ENCODE measurements around the gene NPHP4.

Gene NPHP4

GRCh38 chr1:5999711-6000443, 7.7 kb upstream of the NPHP4 start:
- no peak overlapping the region for H3K4me3 Mint-ChIP-seq

DNA sequence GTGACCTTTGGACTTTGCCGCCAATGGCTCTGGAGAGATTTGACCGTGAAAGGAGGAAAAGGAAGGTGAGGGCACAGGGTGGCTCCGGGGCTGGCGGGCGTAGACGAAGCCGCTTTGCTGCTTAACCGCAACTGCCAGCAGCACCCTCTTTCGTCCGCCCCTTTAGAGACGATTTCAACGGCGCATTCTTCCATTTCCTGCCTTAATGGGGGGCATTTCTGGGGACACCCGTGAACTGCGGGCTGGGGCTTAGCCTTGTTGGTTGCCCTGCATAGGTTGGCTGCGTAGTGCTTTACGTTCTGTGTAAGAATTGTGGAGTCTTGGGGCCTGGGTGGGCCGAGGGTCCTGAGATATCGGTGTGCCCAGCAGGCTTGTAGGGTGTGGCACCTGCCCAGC, 6.7 kb upstream of the NPHP4 start:
- Mint-ChIP-seq H3K27me3 (ENCODE audit: low read depth) (peaks cover 16% of the 10 kb centered on the region), H3K27ac (no peak overlapping the region), H3K9me3 (no peaks in the 10 kb centered on the region), H3K36me3 (ENCODE audit: low read depth) (no peaks in the 10 kb centered on the region), H3K4me3 (no peak overlapping the region), H3K4me1 (peaks cover 13% of the 10 kb centered on the region)
- TF ChIP-seq CTCF (IDR thresholded peaks at IDR 0.05; ENCODE audit: unreplicated experiment in 3 of 3): no peak

More at GRCh38 chr1:5999711-6000443, 7.7 kb upstream of the NPHP4 start:
- Mint-ChIP-seq H3K27ac (no peak overlapping the region), H3K9me3 (no peaks in the 10 kb centered on the region), H3K4me1 (peaks cover 21% of the 10 kb centered on the region), H3K36me3 (ENCODE audit: low read depth) (no peaks in the 10 kb centered on the region), H3K27me3 (ENCODE audit: low read depth) (peaks cover 13% of the 10 kb centered on the region)
- no peak for TF ChIP-seq CTCF (IDR thresholded peaks at IDR 0.05; ENCODE audit: unreplicated experiment in 3 of 3)

GRCh38 chr1:5998051-5998905, 6.1 kb upstream of the NPHP4 start:
- no peaks in the 10 kb centered on the region for H3K36me3 Mint-ChIP-seq (ENCODE audit: low read depth)
- peaks cover 22% of the 10 kb centered on the region for H3K27me3 Mint-ChIP-seq (ENCODE audit: low read depth)
- H3K4me3 Mint-ChIP-seq: no peak overlapping the region
- no peak for TF ChIP-seq CTCF (IDR thresholded peaks at IDR 0.05; ENCODE audit: unreplicated experiment in 3 of 3)
- H3K27ac Mint-ChIP-seq: no peak overlapping the region
- no peaks in the 10 kb centered on the region for H3K9me3 Mint-ChIP-seq
- peaks cover 11% of the 10 kb centered on the region for H3K4me1 Mint-ChIP-seq

DNA sequence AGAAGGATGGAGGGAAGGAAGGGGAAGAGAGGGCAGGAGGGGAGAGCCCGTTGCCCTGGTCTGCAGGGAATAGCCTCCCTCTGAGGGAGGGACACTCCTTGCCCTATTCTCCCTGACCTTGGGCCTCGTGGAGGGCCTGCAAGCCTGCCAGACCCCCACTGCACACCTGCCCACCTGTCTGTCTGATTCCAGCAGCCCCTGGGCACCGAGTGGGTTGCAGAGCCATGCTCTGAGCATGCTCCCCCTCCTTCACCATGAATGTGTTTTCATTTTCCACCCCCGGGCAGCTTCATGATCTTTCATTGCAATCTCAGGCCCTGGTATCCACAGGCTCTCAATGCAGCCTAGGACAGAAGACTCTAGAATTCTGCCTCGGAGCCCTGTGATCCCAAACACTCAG, 5.1 kb upstream of the NPHP4 start:
- Mint-ChIP-seq H3K4me1 (peaks cover 8% of the 10 kb centered on the region), H3K27ac (no peak overlapping the region), H3K27me3 (ENCODE audit: low read depth) (peaks cover 25% of the 10 kb centered on the region), H3K9me3 (no peaks in the 10 kb centered on the region), H3K4me3 (no peak overlapping the region), H3K36me3 (ENCODE audit: low read depth) (no peaks in the 10 kb centered on the region)
- no peak for TF ChIP-seq CTCF (IDR thresholded peaks at IDR 0.05; ENCODE audit: unreplicated experiment in 3 of 3)

- Mint-ChIP-seq H3K4me1 (peaks cover 9% of the 10 kb centered on the region), H3K36me3 (ENCODE audit: low read depth) (no peaks in the 10 kb centered on the region), H3K27me3 (ENCODE audit: low read depth) (peaks cover 26% of the 10 kb centered on the region), H3K4me3 (no peak overlapping the region), H3K27ac (no peak overlapping the region), H3K9me3 (no peaks in the 10 kb centered on the region)
- no peak for TF ChIP-seq CTCF (IDR thresholded peaks at IDR 0.05; ENCODE audit: unreplicated experiment in 3 of 3)
These were observed 4.5 kb upstream of the NPHP4 start for GRCh38 chr1:5996641-5997270.

All from nephron (organoid).